Gastroesophageal sphincter (tissue), 4 donors: Measurements from ENCODE around the gene ELP4. TPM values are rescaled to one million over a fixed set of nuclear protein-coding genes. Genes with fewer than 3 reads are reported as not detected.

Experiments used
- ATAC-seq: fragments of 150-250 bp; one replicate; pipeline ENCODE4 v1.9.1; 2016; ENCODE audit warnings: mild to moderate bottlenecking, moderate library complexity
- H3K27ac ChIP-seq, 4 donors: fragments of 200-600 bp; sonication (generic) in 3 of 4; 1 replicate in 3 of 4; 2 replicates in 1 of 4; pipeline ENCODE4 v1.5.1; 2016 to 2019
- H3K27me3 ChIP-seq: fragments of 200-600 bp; sonication (generic); one replicate; pipeline ENCODE4 v1.5.1; 2019
- H3K36me3 ChIP-seq, 2 donors: fragments of 200-600 bp; sonication (generic); one replicate each; pipeline ENCODE4 v1.5.1; 2019; ENCODE audit warnings: control low read depth in 1 of 2
- H3K4me1 ChIP-seq, 3 donors: fragments of 200-600 bp; sonication (generic); 1 replicate in 2 of 3; 2 replicates in 1 of 3; pipeline ENCODE4 v1.5.1; 2016 to 2019; ENCODE audit warnings: control low read depth in 2 of 3
- H3K4me3 ChIP-seq, 2 donors: fragments of 200-600 bp; sonication (generic); one replicate each; pipeline ENCODE4 v1.5.1; 2019; ENCODE audit warnings: mild to moderate bottlenecking in 1 of 2, moderate library complexity in 1 of 2
- H3K9me3 ChIP-seq, 3 donors: fragments of 200-600 bp; sonication (generic); one replicate each; pipeline ENCODE4 v1.5.1; 2017 to 2019; ENCODE audit warnings: control low read depth in 2 of 3
- CTCF ChIP-seq, 4 experiments: fragments of 200-600 bp in 2 of 4; fragments of 450-650 bp in 2 of 4; sonication (generic) in 1 of 4; IDR thresholded peaks; one replicate each; pipeline ENCODE4 v1.5.1; 2017 to 2019; ENCODE audit warnings: antibody characterized with exemption in 4 of 4, mild to moderate bottlenecking in 2 of 4, moderate library complexity in 2 of 4
- EP300 ChIP-seq: sonication (generic); formaldehyde crosslinking; IDR thresholded peaks from one replicate; pipeline ENCODE4 v1.6.1; 2017; ENCODE audit warnings: antibody characterized with exemption, mild to moderate bottlenecking
- POLR2A ChIP-seq, 2 donors: fragments of 450-650 bp; IDR thresholded peaks; one replicate each; pipeline ENCODE4 v1.6.1; 2017; ENCODE audit warnings: antibody characterized with exemption in 2 of 2, mild to moderate bottlenecking in 2 of 2, moderate library complexity in 1 of 2
- POLR2AphosphoS5 ChIP-seq: sonication (generic); formaldehyde crosslinking; IDR thresholded peaks from one replicate; pipeline ENCODE4 v1.6.1; 2017; ENCODE audit warnings: antibody characterized with exemption
- WGBS, 2 donors: methylation state at CpG; one replicate each; pipeline ENCODE4 v1.1.5; 2018; ENCODE audit warnings: low coverage in 1 of 2; 5-methylcytosine and 5-hydroxymethylcytosine counted together
- total RNA-seq, 4 donors: library from RNA; depleted of rRNA; stranded (reverse); fragments of >200 nt; gene quantifications; one replicate each; pipeline ENCODE4 v1.1.0, GENCODE V29; 2016

Gene ELP4
- total RNA-seq, 4 donors from 2014 or later, result 20.6 to 33.8 (median 31.6) TPM

- WGBS, 2 donors, result 95 to 98% methylated on average over 7 to 10 of the region's 10 CpGs
- TF ChIP-seq POLR2A (IDR thresholded peaks at IDR 0.05) (no peak), CTCF (IDR thresholded peaks at IDR 0.05) (no peak), EP300 (no peak), POLR2AphosphoS5 (no peak)
- H3K36me3 ChIP-seq, result no peaks in the 10 kb centered on the region
- H3K27me3 ChIP-seq, result peaks cover 22% of the 10 kb centered on the region
- no peak for ATAC-seq
- no peaks in the 10 kb centered on the region for H3K9me3 ChIP-seq
- H3K4me1 ChIP-seq, result peaks cover 0 to 20% (median 0%) of the 10 kb centered on the region in 3 donors
- H3K27ac ChIP-seq, result no peak overlapping the region
- H3K4me3 ChIP-seq, result no peak overlapping the region
Observed at GRCh38 chr11:31793264-31793663, 283.7 kb downstream of the ELP4 start.

- no peak for TF ChIP-seq CTCF (IDR thresholded peaks at IDR 0.05)
- TF ChIP-seq POLR2A (IDR thresholded peaks at IDR 0.05), result no peak
- TF ChIP-seq POLR2AphosphoS5, result no peak
- no peak for TF ChIP-seq EP300
- Histone ChIP-seq H3K36me3 (no peaks in the 10 kb centered on the region), H3K27me3 (peaks cover 35% of the 10 kb centered on the region), H3K9me3 (no peaks in the 10 kb centered on the region), H3K27ac (no peak overlapping the region), H3K4me3 (no peak overlapping the region), H3K4me1 (peaks cover 0 to 33% (median 12%) of the 10 kb centered on the region in 3 donors)
- 96 to 97% methylated on average over 3 to 4 of the region's 4 CpGs for WGBS, 2 donors
- ATAC-seq, result no peak
Observed at GRCh38 chr11:31794548-31794947, 285.0 kb downstream of the ELP4 start.

- WGBS, 2 donors, result 80 to 100% methylated on average over 2 to 12 of the region's 22 CpGs
- no peak for ATAC-seq
- peaks cover 48% of the 10 kb centered on the region for H3K27me3 ChIP-seq
Observed at GRCh38 chr11:31795706-31796498, 286.3 kb downstream of the ELP4 start.

GRCh38 chr11:31796499-31797189, 287.1 kb downstream of the ELP4 start:
- TF ChIP-seq POLR2A (IDR thresholded peaks at IDR 0.05), result no peak
- no peak for TF ChIP-seq POLR2AphosphoS5
- Histone ChIP-seq H3K4me3 (no peak overlapping the region), H3K9me3 (no peaks in the 10 kb centered on the region), H3K4me1 (peaks cover 0 to 38% (median 14%) of the 10 kb centered on the region in 3 donors), H3K27ac (no peak overlapping the region), H3K36me3 (no peaks in the 10 kb centered on the region), H3K27me3 (peaks cover 56% of the 10 kb centered on the region)
- ATAC-seq, result no peak
- WGBS, 2 donors, result 25 to 45% methylated on average over 11 to 18 of the region's 19 CpGs

More at GRCh38 chr11:31795706-31796498, 286.3 kb downstream of the ELP4 start:
- Histone ChIP-seq H3K4me1 (peaks cover 0 to 39% (median 14%) of the 10 kb centered on the region in 3 donors), H3K27ac (no peak overlapping the region), H3K9me3 (no peaks in the 10 kb centered on the region), H3K36me3 (no peaks in the 10 kb centered on the region), H3K4me3 (no peak overlapping the region)
- no peak for TF ChIP-seq CTCF (IDR thresholded peaks at IDR 0.05)
- TF ChIP-seq POLR2AphosphoS5, result no peak
- TF ChIP-seq POLR2A (IDR thresholded peaks at IDR 0.05), result no peak
- no peak for TF ChIP-seq EP300

- no peak for TF ChIP-seq POLR2A (IDR thresholded peaks at IDR 0.05)
- no peak for TF ChIP-seq EP300
- no peak for TF ChIP-seq POLR2AphosphoS5
- TF ChIP-seq CTCF (IDR thresholded peaks at IDR 0.05), result no peak
- Histone ChIP-seq H3K36me3 (no peaks in the 10 kb centered on the region), H3K27me3 (peaks cover 63% of the 10 kb centered on the region), H3K9me3 (no peaks in the 10 kb centered on the region), H3K4me1 (peaks cover 0 to 31% (median 14%) of the 10 kb centered on the region in 3 donors), H3K4me3 (no peak overlapping the region), H3K27ac (no peak overlapping the region)
- 24 to 39% methylated on average over 5 to 16 of the region's 31 CpGs for WGBS, 2 donors
- ATAC-seq, result no peak
Observed at GRCh38 chr11:31797190-31798056, 287.9 kb downstream of the ELP4 start.
